CD1c-positive myeloid dendritic cell (primary cell): ENCODE data around the gene ADAMTS17.
"Not testable (repeated sequence)": the region's sequence is repeated elsewhere in the genome, so short reads cannot be mapped to it uniquely, and the experiment has no call there.

Source experiments
- DNase-seq: peaks from one replicate; pipeline ENCODE4 v3.0.0-alpha.2; 2016; ENCODE audit errors: extremely low spot score

ADAMTS17 gene

DNA sequence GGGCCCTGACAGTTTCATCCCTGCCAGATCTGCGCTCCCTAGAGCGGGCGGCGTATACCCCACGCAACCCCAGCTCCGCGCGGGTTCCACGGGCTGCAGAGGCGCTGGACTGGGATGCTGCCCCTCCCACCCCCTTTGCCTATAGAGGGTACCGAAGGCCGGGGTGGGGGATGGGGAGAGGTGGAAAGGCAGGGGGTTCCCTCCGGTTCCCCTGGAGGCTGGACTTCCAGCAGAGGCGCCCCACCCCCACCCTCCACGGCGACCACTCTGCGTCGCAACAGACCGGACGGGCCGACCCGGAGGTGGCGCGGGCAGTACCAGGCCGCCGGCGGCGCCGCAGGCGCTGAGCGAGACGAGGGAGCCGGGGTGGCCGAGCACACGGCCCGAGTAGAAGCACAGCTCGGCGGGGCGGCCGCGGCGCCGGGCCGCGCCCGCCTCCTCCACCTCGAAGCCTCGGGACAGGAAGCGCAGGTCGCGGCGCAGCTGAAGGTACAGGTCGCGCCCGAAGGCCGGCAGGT is 995 bp downstream of the ADAMTS17 start:
- no peak for DNase-seq

DNA sequence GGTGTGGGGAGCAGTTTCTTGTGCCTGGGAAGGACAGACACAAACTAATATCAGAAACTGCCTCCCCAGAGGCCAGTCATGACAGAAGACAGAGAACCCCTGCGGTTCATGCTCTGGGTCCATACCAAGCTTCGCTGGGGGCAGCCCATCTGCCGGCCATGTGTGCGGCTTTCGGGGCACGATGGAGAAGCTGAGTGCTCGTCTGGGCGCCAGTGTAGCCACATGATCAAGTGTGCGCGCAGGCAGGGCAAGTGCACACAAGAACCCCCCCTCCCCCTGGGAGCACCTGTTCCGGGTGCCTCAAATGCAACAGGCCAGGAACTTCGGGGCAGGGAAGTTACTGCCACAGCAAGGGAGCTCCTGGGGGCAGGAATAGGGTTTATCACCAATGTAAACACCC is 1.8 kb downstream of the ADAMTS17 start:
- no peak for DNase-seq

DNA sequence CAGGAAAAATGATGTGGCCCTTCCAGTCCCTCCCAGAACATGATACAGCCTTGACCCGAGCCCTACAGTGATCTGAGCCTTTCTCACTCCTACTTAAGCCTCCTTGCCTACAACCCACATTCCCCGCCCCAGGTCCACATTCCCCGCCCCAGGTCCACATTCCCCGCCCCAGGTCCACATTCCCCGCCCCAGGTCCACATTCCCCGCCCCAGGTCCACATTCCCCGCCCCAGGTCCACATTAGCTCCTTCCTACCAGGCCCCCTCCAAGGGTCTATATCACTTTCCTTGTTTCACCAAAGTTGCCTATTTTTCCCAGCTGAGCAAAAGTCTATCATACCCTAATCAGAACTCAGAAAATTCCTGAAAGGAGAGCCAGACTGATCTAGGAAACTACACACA is 2.3 kb downstream of the ADAMTS17 start:
- not testable (repeated sequence) for DNase-seq

DNA sequence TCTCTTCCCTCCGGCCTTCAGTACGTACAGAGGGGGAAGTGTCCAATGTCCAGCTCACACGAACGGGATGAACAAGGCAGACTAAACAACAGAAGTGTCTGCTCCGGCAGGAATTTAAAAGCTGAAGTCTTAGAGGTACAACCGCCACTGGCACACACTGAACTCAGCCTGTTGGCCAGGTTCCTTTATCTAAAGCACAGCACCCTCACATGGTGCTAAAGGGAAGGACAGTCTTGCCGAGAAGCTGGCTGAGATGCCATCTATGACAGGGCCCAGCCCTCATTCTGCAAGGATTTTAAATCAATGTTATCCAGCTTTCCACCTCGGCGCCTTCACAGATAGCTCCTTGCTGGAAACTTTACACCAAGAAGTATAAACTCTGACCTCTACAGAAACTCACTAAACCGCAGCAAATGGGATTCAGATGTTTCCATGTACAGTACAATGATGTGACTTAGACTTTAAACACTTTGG is 2.8 kb downstream of the ADAMTS17 start:
- DNase-seq = peak; percentile 59

DNA sequence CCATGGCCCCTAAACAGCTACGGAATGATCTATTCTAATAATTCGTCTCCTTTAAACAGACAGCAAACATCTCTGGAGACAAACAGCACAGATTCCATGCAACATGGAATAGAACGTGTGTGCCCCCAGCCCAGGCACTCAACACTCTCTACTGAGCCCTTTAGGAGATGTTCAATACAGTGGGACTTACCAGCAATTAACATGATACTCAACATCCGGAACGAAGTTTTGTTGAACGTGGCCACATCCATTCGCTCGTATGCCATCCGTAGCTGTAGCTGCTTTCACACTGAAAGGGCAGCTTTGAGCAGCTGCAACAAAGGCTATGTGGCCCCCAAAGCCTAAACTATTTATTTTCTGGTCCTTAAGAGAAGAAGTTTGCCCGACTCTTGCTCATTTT is 3.5 kb downstream of the ADAMTS17 start:
- no peak for DNase-seq

DNA sequence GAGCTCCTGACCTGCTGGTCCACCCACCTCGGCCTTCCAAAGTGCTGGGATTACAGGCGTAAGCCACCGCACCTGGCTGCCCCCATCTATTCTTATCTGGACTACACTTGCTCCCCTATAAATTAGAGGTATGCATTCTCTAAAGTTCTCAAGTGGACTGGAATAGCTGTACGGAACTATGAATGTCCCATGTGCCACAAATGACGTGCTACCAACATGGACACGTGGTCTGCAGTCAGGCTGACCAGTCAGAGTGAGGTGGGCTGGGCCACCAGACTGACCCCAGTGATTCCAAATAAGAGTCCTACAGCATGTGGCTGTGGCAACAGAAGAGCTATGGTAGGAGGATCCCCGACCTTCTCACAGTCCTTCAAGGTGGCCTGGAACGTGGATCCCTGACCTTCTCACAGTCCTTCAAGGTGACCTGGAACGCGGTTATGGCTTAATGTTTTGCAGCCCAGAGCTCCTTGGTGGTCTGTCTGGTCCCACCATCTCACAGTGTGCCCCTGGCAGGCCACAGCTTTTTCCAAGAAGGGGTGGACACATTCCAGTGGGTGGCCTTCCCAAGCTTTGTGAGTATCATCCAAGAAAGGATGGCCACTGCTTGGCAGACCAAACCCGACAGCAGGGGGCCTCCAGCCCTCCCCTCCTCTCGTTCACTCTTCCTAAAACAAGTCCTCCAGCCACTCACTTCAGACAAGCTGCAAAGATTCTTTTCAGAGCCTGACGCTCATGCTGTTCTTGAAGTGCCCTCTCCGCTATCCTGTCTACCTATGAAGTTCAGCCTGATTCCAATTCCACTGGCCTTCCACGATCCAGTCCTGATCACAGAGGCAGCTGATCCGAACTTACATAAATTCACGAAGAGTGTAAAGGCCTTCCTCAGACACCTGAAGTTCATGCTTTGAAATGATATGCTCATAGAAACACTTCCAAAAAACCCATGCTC is 4.4 kb downstream of the ADAMTS17 start:
- no peak for DNase-seq

DNA sequence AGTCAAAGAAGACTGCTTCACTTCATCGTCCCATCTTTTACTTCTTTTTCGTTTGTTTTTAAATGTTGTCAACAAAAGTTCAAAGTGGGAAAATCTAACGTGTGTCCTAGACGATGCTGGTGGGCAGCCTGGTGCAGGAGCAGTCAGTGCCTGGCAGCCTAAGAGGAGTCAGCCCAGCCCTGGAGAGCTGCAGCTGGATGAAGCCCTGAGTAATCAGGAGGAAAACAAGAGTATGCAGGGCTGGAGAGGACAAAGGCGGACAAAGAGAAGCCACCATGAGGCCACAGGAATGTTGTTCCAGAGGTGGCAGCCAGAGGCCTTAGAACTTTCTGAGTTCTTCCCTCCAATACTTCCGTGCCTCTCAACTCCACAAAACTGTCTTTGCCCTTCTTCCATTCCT is 5.7 kb downstream of the ADAMTS17 start:
- DNase-seq = no peak

DNA sequence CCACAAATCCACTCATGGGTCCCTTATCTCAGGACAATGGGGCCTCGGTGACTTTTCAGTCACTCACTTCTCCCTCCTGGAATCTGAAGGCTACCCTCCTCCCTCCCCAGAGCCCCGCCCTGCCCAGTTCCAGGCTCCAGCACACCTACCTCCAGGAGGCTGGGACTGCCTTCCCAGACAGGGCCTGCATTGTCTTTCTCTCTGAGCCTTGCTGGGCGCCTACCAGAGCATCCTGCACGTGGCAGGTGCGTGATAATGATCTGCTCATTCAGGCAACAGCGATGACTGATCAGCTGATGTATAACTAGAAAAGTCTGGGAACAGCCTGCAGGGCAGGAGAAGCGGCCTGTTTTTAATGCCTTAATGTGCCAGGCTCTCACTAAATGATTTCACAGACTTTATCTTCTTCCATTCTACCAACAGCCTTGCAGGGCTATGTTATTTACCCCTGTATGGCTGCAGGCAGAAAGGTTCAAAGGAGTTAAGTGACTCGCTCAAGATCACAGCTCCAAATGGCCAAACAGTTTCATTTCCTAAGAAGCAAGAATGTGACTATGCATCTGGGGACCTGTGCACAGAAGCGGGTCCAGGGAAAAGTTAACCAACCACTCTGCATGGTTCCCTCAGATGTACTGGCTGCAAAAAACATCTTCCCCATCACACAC is 6.3 kb downstream of the ADAMTS17 start:
- no peak for DNase-seq

DNA sequence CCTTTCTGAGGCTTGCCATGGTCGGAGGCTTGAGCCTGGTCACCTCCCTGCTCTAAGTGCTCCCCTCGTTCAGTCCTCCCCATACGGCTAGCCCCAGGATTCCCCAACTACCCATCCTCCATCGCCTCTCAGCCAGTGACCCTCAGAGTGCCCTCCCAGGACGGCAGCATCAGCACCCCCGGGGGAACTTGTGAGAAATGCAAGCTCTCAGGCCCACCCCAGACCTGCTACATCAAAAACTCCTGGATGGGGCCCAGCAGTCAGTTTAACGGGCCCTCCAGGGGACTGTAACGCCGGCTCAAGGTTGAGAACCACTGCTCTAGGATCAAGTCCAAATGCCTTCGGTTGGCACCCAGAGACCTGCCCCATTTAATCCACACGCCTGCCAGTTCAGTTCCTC is 6.9 kb downstream of the ADAMTS17 start:
- DNase-seq = no peak

DNA sequence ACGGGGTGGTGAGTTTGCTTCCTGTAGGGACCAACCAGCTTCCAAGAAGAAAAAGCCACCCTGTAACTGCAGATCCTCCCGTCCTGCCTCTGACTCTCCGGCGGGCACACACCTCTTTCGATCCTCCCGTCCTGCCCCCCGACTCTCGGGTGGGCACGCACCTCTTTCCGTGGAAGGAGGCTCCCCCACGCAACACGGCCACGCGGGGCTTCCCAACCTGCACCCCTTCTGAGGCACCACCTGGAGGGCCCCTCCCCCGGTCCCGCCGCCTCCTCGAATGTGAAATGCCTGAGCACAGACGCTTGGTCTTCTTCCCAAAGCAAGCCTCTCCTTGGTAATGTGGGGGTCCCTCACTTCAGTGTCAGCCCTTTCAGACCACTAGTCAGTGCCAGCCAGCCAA is 7.3 kb downstream of the ADAMTS17 start:
- no peak for DNase-seq

DNA sequence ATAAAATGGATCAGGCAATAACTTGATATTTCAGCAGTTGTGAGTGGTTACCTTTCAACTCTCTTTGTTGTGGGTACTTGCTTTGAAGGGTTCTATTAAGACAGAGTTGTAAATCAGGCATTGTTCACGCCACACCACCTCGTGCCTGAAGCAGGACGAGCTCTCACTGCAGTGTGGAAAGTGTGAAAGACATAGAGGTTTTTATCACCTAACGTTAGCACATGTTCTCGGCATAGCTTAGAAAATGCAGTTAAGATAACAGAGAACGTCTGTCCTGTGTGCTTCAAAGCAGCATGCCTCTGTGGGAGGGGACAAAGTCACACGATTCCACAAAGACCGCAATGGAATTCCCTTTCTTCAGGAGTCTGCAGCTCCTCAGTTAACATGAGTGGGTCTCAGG is 7.8 kb downstream of the ADAMTS17 start:
- no peak for DNase-seq

DNA sequence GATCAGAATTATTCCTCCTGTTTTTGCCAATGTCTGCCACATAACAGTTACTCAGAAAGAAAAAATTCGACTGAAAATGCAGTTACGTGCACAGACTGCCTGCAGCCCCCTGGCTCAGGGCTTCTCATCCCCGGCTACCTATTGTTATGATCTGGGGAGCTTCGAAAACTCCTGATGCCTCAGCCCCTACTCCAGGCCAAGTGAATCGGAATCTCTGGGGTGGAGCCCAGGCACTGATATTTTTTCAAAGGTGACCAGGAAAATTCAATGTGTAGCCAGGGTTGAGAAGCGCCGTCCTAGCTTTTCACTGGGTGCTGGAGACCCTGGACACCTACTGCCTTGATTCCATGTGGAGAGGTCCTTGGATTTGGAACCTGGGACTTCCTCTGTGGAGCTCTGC is 8.5 kb downstream of the ADAMTS17 start:
- no peak for DNase-seq

DNA sequence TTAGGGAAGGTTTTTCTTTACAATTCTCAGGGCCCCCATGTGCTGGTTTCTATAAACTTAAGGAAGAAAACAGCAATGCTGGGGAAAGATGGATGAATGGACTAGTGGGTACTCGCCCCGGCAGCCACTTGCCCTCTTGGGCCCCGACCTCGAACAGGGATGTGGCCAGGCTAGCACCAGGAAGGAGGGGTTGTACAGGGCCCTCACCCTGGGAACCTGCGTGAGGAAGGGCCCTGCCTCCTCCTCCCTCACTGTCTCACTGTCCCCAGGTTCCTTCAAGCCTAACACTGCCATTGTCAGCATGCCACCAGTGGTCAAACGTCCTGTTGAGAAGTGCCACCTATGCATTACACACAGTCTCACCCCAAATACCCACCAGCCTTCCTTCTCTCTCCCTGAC is 9.1 kb downstream of the ADAMTS17 start:
- DNase-seq = no peak

DNA sequence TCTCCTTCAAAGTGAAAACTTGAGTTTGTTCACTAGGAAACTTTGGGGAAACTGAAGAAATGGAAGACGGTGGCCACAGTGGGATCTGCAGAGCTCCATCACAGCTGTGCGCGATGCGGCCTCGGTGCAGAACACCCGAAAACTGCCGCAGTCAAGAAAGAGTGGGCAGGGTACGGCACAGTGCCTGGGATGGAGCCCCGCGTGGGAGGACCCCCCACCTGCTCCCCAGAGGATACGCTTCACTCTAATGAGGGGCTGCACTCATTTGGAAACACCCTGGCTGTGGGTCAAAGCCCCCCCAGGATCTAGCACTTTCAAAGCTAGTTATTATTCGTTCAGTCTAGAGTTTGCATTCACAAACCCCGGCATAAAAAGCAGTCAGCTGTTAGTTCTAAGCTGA is 9.5 kb downstream of the ADAMTS17 start:
- DNase-seq = no peak

DNA sequence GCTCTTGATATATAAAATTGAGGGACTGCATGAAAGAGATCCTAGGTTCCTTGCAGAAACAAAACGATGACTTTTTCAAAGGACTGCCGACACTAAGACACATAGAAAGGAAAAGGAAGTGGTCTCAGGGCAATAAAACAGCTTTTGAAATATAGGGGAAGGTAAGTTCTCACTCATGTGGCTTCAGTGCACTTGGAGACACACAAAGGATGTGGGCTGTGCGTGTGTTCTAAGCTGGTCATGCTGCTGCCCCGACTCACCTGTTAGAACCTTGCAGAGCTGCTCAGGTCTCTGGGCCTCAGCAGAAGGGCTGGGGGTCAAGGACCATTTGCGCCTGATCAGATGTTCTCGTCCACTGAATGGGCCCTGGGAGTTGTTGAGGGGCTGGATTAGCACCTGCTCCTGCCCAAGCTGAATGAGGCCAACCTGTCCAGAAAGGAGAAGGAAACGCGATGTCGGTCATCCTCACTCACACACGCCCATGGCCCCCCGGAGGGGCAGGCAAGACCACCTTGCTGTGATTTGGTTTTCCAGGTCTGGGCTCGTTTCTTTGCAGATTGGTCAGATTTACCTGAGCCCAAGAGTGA is 11.1 kb downstream of the ADAMTS17 start:
- DNase-seq = no peak

DNA sequence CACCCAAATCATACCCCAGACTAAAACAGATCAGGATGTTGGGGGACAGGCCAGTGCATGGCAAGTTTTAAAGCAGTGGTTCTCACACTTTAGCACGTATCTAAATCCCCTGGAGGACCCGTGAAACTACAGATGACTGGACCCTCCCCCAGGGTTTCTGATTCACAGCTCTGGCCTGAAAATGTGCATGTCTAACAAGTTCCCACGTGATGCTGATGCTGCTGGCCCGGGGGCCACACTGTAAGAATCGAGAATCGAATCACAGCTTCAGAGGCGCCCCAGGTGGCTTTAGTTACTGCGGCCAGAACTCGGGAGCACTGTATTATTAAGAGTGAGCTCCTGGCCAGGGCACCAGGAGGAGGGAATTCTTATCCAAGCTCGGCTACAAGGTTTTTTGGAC is 11.6 kb downstream of the ADAMTS17 start:
- no peak for DNase-seq

DNA sequence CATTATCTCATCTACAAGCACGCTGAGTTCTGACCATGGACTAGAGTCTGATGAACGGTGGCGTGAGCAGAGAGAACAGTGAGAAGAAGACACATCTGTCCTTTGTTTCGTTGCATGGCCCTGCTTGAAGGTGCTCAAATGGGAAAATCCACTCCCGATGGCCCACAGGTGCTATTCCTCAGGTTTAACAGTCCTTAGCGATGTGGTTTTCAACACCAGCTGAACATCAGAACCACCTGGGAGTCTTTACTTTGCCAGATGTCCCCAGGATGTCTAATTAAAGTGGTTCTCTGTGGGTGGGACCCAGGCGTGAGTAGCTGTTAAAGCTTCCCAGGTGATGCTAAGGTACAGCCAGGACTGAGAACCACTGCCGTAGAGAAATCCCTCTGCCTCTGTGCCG is 13.0 kb downstream of the ADAMTS17 start:
- no peak for DNase-seq

DNA sequence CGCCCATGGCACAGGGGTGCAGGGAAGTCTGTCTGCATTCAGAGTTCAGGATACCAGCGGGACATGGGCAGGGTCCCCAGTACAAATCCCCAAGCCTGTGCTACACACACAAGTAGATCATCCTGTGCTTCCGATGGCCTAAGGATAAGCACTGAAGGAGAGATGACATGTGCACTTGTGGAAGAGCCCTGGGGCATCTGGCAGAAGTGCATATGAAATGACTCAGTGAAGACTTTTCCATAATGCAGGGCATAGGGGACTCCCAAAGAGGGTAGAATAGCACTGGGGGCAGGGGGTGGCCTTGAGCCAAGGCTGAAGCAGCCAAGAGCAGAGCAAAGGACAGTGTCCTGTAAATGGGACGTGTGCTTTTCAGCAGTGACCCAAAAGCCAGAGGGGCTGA is 22.9 kb downstream of the ADAMTS17 start:
- DNase-seq = no peak

DNA sequence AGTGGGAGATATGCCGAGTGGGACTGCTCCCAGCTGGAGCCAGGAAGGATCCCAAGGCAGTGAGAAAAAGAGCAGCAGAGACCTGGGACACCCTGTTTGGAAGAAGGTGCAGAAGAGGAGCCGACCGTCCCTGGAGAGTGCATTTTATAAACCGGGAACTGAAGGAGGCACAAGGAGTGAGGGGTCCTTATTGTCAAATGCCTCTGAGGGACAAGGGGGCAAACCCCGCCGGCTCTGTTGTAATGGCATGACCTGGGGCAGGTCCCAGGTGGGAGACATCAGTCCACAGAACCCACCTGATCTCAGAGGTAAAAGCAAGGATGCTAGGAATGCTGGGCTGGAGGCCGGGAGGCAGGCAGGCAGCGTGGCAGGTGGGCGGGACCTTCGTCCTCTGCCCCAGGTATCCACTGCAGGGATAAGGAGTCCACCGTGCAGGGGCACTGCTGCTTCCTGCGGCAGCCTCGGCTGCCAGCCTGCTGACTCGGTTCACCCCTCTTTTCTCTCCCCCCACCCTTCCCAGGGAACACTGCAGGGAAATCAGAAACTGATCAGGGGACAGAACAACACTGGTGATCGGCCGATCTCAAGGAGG is 26.9 kb downstream of the ADAMTS17 start:
- no peak for DNase-seq

DNA sequence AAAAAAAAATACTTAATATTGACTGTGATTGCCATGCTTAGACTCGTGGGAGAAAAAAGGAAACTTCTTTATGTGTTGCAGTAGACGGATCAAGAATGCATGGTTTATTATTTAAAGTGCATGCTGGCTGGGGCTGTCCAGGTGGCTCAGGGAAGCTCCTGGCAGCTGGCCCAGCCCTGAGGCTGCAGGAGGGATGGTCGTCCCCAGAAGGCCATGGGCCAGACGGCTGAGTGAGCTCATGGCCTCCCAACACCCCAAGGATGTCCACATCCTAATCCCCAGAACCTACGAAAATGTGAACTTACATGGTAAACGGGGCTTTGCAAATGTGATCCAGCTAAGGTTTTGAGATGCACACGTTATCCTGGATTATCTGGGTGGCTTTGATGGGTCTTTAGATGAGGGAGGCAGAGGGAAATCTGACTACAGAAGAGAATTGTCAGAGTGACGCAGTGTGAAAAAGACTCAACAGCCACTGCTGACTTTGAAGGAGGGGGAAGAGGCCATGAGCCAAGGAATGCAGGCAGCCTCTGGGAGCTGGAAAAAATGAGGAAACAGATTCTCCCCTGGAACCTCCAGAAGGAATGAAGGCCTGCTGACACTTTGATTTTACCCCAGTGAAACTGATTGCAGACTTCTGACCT is 29.8 kb downstream of the ADAMTS17 start:
- no peak for DNase-seq

DNA sequence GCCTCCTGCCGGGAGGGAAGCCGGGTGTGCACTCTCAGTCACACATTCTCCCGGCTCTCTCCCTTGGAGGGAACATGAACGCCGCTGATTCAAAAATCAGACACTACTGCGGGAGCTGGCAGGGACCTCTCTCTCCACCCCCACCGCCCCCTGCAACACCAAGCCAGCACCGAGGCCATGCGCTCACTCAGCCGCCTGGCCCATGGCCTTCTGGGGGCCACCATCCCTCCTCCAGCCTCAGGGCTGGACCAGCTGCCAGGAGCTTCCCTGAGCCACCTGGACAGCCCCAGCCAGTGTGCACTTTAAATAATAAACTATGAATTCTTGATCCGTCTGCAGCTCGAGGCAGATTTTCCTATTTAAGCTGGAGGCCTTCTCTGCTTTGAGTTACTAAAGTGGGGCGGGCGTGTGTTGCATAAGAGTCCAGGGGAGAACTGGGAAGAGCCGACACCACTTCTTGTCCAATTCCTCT is 30.6 kb downstream of the ADAMTS17 start:
- no peak for DNase-seq
